Endothelial cell of umbilical vein (primary cell): ENCODE measurements around the gene PBX3. TPM values are rescaled to one million over a fixed set of nuclear protein-coding genes. Genes with fewer than 3 reads are reported as not detected.

ENCODE experiments used
- BruUV-seq: library from RNA; stranded (reverse); fragments of 400-500 nt; replicated peaks from 2 replicates; lab custom pipeline; 2021; lab: Mats Ljungman, UMichigan
- CTCF ChIA-PET: fragments of 300-600, 350-600 bp; sonication (Branson Sonifier 250); formaldehyde crosslinking; loops from one replicate; lab custom pipeline; 2021; ENCODE audit warnings: antibody characterized with exemption, inconsistent platforms; lab: Charles Lee
- POLR2A ChIA-PET: fragments of 300-600, 350-600 bp; sonication (Branson Sonifier 250); formaldehyde crosslinking; loops from one replicate; lab custom pipeline; 2021; ENCODE audit warnings: antibody characterized with exemption, inconsistent platforms; lab: Charles Lee
- DNase-seq: peaks from one replicate; pipeline ENCODE4 v3.0.0-alpha.2; 2011; ENCODE audit warnings: low read depth, low spot score
- FAIRE-seq: peaks from 2 replicates; lab custom pipeline; 2011; peaks lifted over from hg19 to GRCh38; lab: Jason Lieb, UNC
- H2AFZ ChIP-seq: 2 replicates; pipeline ENCODE4 v1.6.0; 2012; ENCODE audit warnings: low read depth, low read length, control low read depth, inconsistent platforms
- H3K27ac ChIP-seq: 2 replicates; pipeline ENCODE4 v1.5.1; 2011; ENCODE audit warnings: low read depth, mild to moderate bottlenecking, control low read depth, low read length, moderate library complexity; ENCODE audit not compliant: insufficient read depth
- H3K27me3 ChIP-seq, 2 experiments: 2 replicates each; pipeline versions ENCODE4 v1.6.0 to v1.6.1; 2011; ENCODE audit warnings: low read length in 2 of 2, mixed read lengths in 1 of 2; ENCODE audit not compliant: control insufficient read depth in 2 of 2, insufficient read depth in 2 of 2
- H3K36me3 ChIP-seq, 2 experiments: 2 replicates in 1 of 2; 3 replicates in 1 of 2; pipeline ENCODE4 v1.5.1; 2011; ENCODE audit warnings: low read length in 2 of 2, mild to moderate bottlenecking in 1 of 2, moderate library complexity in 1 of 2; ENCODE audit not compliant: control insufficient read depth in 2 of 2, insufficient read depth in 2 of 2; ENCODE audit errors: extremely low read depth in 1 of 2
- H3K4me1 ChIP-seq: 3 replicates; pipeline ENCODE4 v1.5.1; 2011; ENCODE audit warnings: mild to moderate bottlenecking, low read length; ENCODE audit not compliant: control insufficient read depth, insufficient read depth; ENCODE audit errors: extremely low read depth
- H3K4me2 ChIP-seq: 2 replicates; pipeline ENCODE4 v1.6.1; 2011; ENCODE audit warnings: low read length, control low read depth, mixed read lengths; ENCODE audit not compliant: insufficient read depth
- H3K4me3 ChIP-seq, 3 experiments: fragments of 200-600 bp in 1 of 3; sonication (generic), shearing (Covaris generic) in 1 of 3; replicated peaks in 1 of 3; 2 replicates each; pipeline ENCODE4 v1.5.1; 2011 to 2016; ENCODE audit warnings: control low read depth in 3 of 3, low read length in 3 of 3, mild to moderate bottlenecking in 2 of 3, inconsistent platforms in 1 of 3, low read depth in 1 of 3, moderate library complexity in 1 of 3; ENCODE audit not compliant: insufficient read depth in 1 of 3
- H3K79me2 ChIP-seq: 2 replicates; pipeline ENCODE4 v1.6.0; 2012; ENCODE audit warnings: low read length, inconsistent platforms; ENCODE audit not compliant: control insufficient read depth, insufficient read depth
- H3K9ac ChIP-seq: replicated peaks from 2 replicates; pipeline ENCODE3; 2011; ENCODE audit warnings: low read length, control low read depth; ENCODE audit not compliant: insufficient read depth; ENCODE audit errors: extremely low read depth
- H3K9me1 ChIP-seq: replicated peaks from 3 replicates; pipeline ENCODE4 v1.6.0; 2011; ENCODE audit warnings: mild to moderate bottlenecking, low read length; ENCODE audit not compliant: control insufficient read depth, insufficient read depth; ENCODE audit errors: extremely low read depth
- H3K9me3 ChIP-seq: replicated peaks from 2 replicates; pipeline ENCODE4 v1.5.1; 2012; ENCODE audit warnings: low read length, inconsistent platforms; ENCODE audit not compliant: control insufficient read depth, insufficient read depth
- H4K20me1 ChIP-seq: replicated peaks from 2 replicates; pipeline ENCODE3; 2011; ENCODE audit warnings: mild to moderate bottlenecking, low read length; ENCODE audit not compliant: control insufficient read depth, insufficient read depth; ENCODE audit errors: extremely low read depth
- CTCF ChIP-seq, 2 donors: IDR thresholded peaks; 1 replicate in 1 of 2; 2 replicates in 1 of 2; pipeline ENCODE4 v1.5.1; 2011; ENCODE audit warnings: low read length in 2 of 2, mild to moderate bottlenecking in 2 of 2, moderate library complexity in 2 of 2, control low read depth in 1 of 2, inconsistent platforms in 1 of 2, low read depth in 1 of 2; ENCODE audit not compliant: insufficient read depth in 1 of 2; ENCODE audit errors: extremely low read depth in 1 of 2
- EZH2 ChIP-seq: IDR thresholded peaks from 2 replicates; pipeline ENCODE4 v1.6.1; 2012; ENCODE audit warnings: borderline replicate concordance, low read depth, mild to moderate bottlenecking, moderate library complexity, low read length, inconsistent platforms; ENCODE audit not compliant: severe bottlenecking
- FOS ChIP-seq: IDR thresholded peaks from 2 replicates; pipeline ENCODE4 v1.6.1; 2011; ENCODE audit warnings: mild to moderate bottlenecking, low read length, moderate library complexity, borderline replicate concordance; ENCODE audit not compliant: insufficient read depth
- GATA2 ChIP-seq: IDR thresholded peaks from 2 replicates; pipeline ENCODE4 v1.7.0; 2011; ENCODE audit warnings: low read depth, mild to moderate bottlenecking, moderate library complexity, mixed read lengths, low read length; ENCODE audit not compliant: insufficient read length, insufficient read depth
- JUN ChIP-seq: IDR thresholded peaks from 2 replicates; pipeline ENCODE4 v1.6.1; 2011; ENCODE audit warnings: borderline replicate concordance, low read depth; ENCODE audit not compliant: insufficient read length, insufficient read depth
- MYC ChIP-seq: IDR thresholded peaks from one replicate; pipeline ENCODE4 v1.6.1; 2011; ENCODE audit warnings: mild to moderate bottlenecking, low read depth, low read length
- POLR2A ChIP-seq: IDR thresholded peaks from 2 replicates; pipeline ENCODE4 v1.6.1; 2012; ENCODE audit warnings: low read depth, mild to moderate bottlenecking, control low read depth, low read length
- POLR2AphosphoS5 ChIP-seq: IDR thresholded peaks from 2 replicates; pipeline ENCODE4 v1.6.1; 2012; ENCODE audit warnings: low read depth, mild to moderate bottlenecking, control low read depth, low read length, moderate library complexity; ENCODE audit not compliant: insufficient read depth
- dilution Hi-C: fragments of 300-500 bp; cut with MboI; formaldehyde crosslinking; loops from one replicate; pipeline ENCODE4 v1.15.0; 2019; ENCODE audit warnings: low sequenced_read_pairs; ENCODE audit not compliant: extremely low pct_ligation_motif_present
- intact Hi-C: fragments of 100-400 bp; cut with micrococcal nuclease; formaldehyde crosslinking; loops from one replicate; pipeline ENCODE4 v1.10.0; 2022
- polyA plus RNA-seq, 4 experiments: library from polyadenylated mRNA; depleted of rRNA in 3 of 4; stranded (reverse) in 3 of 4; unstranded in 1 of 4; fragments of >200 nt; gene quantifications; 2 replicates each; pipeline versions ENCODE4 v1.2.1 to v1.2.3, GENCODE V29; 2011 to 2012; ENCODE audit warnings: missing spikeins in 1 of 4
- total RNA-seq: library from RNA; stranded (reverse); gene quantifications from 2 replicates; pipeline ENCODE4 v1.2.3, GENCODE V29; 2021
- TF ChIP-seq, protein P1 (sequence below): IDR thresholded peaks from 2 replicates; pipeline ENCODE4 v1.6.1; 2011; ENCODE audit not compliant: insufficient read depth, insufficient read length

PBX3 gene
- total and polyA plus RNA-seq, 2 donors (not counting 3 experiments of a cell fraction or from before 2014, with no cell fraction given): 18.8 to 42.0 TPM

DNA sequence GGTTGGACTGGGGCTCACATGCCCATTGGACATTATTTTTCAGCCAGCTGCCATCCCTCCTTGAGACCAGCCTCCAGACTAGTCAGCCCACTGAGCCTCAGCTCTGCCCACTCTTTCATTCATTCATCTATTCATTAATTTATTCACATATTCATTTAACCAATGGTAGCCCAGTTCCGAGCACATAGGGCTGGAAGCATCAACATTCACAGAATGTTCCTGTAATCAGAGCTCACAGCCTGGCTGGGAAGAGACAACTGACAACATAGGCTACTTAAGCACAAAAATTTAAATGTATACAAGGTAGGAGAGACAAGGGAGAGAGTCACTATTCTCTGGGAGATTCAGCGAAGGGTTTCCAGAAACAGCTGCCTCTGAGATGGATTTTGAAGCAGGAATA lies 17.0 kb upstream of the PBX3 start:
- FAIRE-seq (no peak), DNase-seq (no peak)
- no peaks in the 10 kb centered on the region for H3K79me2 ChIP-seq
- no peaks in the 10 kb centered on the region for H3K9me1 ChIP-seq
- peaks cover 7 to 14% of the 10 kb centered on the region in 2 experiments for H3K27me3 ChIP-seq
- H2AFZ ChIP-seq: no peak overlapping the region
- no TSS peak for BruUV-seq
- no peaks in the 10 kb centered on the region for H3K4me1 ChIP-seq
- POLR2A ChIA-PET: no interaction called here
- no peaks in the 10 kb centered on the region for H4K20me1 ChIP-seq
- no peaks in the 10 kb centered on the region for H3K36me3 ChIP-seq
- TF ChIP-seq CTCF (IDR thresholded peaks at IDR 0.05; ENCODE audit: extremely low read depth in 1 of 2, insufficient read depth in 1 of 2, low read depth in 1 of 2, low read length in 2 of 2): no peak
- no peak for TF ChIP-seq JUN
- no peak for TF ChIP-seq POLR2AphosphoS5
- TF ChIP-seq POLR2A: no peak
- no peak for TF ChIP-seq EZH2
- TF ChIP-seq, protein P1, sequence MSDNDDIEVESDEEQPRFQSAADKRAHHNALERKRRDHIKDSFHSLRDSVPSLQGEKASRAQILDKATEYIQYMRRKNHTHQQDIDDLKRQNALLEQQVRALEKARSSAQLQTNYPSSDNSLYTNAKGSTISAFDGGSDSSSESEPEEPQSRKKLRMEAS: no peak
- no peak for TF ChIP-seq GATA2
- TF ChIP-seq MYC: no peak
- no peak for TF ChIP-seq FOS
- no peaks in the 10 kb centered on the region for H3K9me3 ChIP-seq
- H3K27ac ChIP-seq: no peak overlapping the region
- no peak overlapping the region for H3K4me3 ChIP-seq
- H3K9ac ChIP-seq: no peak overlapping the region
- dilution Hi-C loops (no loop called here), intact Hi-C loops (no loop called here)
- no peak overlapping the region for H3K4me2 ChIP-seq
- CTCF ChIA-PET: interaction anchor here (1.3 kb wide), 1 partner anchor 172 kb away, joined by 4 read pairs; no protein-coding TSS in a partner anchor
